CD4-positive, alpha-beta T cell treated with Interferon gamma for 1 hour (primary cell): ENCODE measurements around the gene ZFR.
"Not testable (repeated sequence)": the region's sequence is repeated elsewhere in the genome, so short reads cannot be mapped to it uniquely, and the experiment has no call there.

Experiments
- DNase-seq: peaks from one replicate; pipeline ENCODE4 v3.0.0-alpha.2; 2020

Gene ZFR

DNA sequence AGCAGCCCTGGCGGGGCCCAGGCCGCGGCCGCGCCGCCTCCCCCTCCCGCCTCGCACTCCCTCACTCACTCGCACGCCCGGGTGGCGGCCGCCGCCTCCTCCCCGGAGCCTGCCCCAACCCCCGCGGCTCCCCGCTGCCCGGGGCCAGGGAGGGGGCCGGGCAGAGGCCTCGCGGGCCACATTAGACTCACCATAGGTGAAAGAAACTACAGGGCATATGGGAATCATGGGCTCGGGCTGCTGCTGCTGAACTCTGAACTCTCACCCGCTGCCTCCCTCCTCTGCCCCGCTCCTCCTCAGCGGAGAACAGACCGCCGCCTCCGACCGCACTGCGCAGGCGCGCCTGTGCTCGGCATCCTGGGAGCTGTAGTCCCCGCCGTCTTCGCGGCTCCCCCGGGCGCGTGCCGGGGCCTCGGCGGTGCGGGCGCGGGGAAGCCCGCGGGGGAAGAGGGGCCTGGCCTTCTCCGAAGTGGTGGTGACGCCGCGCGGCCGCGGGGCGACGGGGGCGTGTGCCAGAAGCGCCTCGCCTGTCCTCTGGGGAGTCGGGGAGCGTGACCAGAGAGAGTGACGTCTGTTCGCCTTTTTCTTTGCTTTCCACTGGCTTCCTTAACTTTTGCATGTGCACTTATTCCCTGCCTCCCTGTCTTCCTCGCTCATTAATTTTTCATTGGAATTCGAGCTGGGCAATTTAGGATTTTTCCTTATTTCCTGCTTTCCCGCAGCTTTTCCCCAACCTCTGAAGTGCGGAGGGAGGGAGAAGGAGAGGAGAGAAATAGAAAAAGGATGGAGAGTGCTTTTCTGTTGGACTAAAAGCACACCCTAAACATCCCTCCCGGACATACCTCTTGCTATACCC is at the start of gene ZFR:
Gene ZFR (minus strand): TSS at position 310 of the 856 bp plus-strand sequence. CDS start 82 bp downstream, at position 228.
- peak; percentile 95 for DNase-seq

GRCh38 chr5:32490972-32491557 is 46.5 kb upstream of the ZFR start:
- DNase-seq: no peak

GRCh38 chr5:32489791-32490562 is 45.4 kb upstream of the ZFR start:
- DNase-seq: peak; percentile 53

- no peak for DNase-seq
Measured at GRCh38 chr5:32487424-32487823, 42.9 kb upstream of the ZFR start.

GRCh38 chr5:32487008-32487407 is 42.5 kb upstream of the ZFR start:
- DNase-seq: no peak

- DNase-seq: no peak
Measured at GRCh38 chr5:32482193-32482592, 37.7 kb upstream of the ZFR start.

- no peak for DNase-seq
Measured at GRCh38 chr5:32479096-32479495, 34.6 kb upstream of the ZFR start.

DNA sequence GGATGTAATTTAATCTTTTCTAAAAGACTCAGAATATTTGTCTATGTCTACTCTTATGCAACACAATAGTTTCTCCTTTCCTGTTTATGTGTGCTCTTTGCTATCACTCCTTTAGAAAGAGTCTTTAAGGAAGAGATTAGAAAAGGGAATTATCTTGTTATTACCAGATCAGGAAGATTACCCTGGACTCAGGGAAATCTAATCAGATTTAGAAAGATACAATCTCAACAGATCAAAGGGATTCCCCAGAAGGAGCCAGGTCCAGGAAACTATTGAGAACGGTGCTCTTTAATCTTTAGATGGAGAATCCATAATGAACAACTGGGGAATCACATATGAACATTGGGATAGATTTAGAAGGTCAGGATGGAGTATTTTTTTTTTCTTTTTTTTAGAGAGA is 32.4 kb upstream of the ZFR start:
- DNase-seq: no peak

DNA sequence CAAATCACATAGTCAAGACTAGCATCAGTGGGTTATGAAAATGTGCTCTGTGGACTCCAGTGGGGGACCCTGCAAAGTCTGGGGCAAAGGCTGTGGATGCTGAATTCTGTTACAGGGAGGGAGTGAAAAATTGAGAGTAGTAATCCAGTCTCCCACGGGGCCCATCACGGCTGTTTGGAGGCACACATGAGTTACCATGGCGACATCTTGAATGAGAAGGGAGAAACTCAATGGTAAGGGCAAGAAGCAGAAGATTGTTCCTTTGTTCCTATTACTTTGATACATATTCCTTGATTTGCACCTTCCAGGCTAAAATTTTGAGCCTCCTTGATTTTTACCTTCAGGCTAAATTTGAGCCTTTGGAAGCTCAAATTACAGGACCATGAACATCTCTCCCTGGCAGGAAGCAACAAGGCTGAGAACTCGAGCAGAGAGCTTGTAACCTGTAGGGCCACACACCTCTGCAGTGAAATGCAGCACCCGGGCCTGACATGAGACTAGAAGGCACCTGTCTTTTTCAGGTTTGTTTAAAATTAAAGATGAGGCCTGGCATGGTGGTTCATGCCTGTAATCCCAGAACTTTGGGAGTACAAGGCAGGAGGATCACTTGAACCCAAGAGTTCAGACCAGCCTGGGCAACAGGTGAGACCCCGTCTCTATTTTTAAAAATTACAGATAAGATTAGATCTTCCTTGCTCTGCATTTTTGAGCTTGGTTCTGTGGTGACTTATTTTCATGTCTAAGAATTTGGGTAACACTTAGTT is 31.0 kb upstream of the ZFR start:
- DNase-seq: no peak

DNA sequence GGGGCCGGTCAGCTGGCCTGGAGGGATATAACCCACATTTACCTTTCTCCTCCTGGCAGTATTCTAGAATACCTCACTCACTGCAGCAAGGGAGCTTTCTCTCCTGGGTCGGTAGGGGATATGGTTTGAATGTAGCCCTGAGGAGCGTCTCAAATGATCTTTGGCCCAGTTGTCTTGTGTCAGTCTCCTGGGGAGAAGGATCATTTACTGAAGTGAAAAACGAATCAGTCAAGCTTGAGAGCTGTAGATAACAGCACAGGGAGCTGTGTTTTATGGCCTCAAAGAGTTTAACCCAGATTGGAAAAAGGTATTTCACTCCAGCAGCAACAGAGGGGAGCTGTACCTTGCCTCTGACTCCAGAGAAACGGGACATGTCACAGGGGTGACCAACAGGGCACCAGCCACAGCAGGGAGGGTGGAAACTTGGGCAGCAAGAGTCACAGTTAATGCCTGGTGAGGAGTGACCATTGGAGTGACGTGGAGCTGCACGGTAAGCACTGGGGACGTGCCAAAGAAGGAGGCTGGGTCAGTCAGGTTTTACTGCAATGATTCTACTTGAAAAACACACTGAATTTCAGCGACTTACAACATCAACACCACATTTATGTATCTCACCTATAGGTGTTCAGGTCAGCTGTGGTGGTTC is 29.8 kb upstream of the ZFR start:
- DNase-seq: no peak

GRCh38 chr5:32473072-32473471 is 28.5 kb upstream of the ZFR start:
- DNase-seq: no peak

DNA sequence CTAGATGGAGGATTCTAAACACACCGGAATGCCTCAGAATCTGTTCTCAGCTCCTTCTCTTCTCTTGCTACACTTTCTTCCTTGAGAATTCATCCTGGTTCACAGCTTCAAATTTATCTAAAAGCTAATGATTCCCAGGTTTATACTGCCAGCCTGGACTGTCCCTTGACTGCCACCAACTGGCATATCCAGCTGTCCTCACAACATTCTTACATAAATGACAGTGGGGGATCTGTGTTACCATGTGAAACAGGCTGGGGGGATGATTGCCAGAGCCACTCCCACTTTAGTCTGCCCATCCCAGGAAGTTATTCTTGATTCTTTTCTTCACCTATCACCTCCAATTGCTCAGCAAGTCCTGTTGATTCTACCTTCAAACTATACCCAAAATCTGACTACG is 27.2 kb upstream of the ZFR start:
- no peak for DNase-seq

DNA sequence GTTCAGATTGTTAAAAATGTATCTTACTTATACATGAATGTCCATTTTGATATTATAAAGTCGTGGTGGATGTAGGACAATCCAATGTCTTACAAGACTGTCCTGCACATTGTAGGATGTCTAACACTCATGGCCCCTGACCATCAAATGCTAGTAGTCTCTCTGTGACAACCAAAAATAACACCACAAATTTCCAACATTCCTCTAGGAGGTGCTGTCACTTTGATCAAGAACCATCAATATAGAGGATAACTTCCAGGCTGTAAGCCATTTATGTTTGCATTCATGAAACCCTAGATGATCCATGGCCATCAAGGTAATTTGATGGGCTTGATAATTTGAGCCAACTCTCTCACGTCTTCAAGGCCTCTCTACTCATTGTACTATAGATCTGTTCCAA is 20.5 kb upstream of the ZFR start:
- no peak for DNase-seq

DNA sequence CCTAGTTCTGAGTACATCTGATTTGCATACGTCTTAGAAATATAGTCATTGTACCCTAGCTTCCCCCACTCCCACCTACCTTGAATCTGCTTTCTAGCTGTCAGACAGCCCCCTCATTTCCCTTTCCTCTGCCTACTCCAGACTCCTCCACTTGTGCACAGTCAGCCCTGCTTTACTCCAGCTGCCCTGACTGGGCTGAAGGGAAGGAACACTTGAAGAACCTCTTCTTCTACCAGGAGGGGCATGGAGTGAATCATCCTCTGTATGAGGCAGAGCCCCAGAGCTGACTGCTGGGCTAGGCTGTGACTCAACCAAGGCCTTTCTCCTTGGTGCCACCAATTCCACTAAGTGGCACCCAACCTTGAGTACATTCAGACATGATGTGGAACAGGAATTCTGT is 18.1 kb upstream of the ZFR start:
- DNase-seq: no peak

DNA sequence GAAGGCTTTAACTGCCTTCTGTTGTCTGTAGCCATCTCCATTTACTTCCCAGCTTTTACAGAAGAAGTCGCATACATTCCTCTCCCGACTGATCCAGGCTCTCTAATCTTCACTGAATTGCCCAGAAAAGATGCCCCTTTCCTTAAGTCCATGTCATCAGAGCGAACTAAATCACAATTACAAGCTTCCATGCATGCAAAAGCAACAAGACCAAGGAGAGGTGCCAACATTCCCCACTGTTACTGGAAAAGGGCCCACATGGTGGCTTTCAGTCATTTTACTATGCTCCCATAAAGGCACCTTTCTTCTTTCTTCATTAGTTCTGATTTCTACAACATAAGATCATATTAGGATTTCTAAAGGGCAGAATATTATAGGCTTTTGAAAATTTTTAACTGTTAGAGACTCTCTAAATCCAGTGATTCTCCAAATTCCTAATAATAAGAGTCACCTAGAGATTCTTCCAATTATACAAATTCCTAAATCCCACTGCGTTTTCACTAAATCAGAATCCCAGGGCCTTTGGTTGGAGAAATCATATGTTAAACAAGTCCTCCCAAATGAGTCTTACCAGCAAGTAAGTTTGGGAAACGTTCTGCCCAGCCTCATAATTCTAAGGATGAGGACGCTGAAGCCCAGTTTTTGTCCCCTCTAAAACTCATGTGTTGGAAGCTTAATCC is 17.0 kb upstream of the ZFR start:
- no peak for DNase-seq

GRCh38 chr5:32460702-32461101 is 16.2 kb upstream of the ZFR start:
- no peak for DNase-seq

GRCh38 chr5:32458880-32459495 is 14.4 kb upstream of the ZFR start:
- DNase-seq: no peak

DNA sequence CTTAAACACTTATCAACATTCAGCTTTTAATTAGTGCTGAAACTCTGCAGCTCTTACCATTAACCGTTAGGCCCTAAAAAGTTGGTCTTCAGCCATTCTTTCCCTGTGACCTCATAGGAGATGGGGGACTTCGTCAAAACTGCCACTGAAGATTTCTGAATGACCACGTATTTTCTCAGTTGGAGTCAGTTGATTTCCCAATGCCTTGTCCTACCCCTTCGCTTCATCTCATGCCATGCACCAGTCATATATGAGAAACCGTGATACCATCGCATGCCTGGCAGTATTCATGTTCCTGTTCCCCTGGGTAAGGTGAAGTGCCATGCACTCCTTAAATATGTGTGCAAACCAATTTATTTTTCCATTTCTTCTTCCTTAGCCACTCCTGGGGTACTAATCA is 10.8 kb upstream of the ZFR start:
- no peak for DNase-seq

DNA sequence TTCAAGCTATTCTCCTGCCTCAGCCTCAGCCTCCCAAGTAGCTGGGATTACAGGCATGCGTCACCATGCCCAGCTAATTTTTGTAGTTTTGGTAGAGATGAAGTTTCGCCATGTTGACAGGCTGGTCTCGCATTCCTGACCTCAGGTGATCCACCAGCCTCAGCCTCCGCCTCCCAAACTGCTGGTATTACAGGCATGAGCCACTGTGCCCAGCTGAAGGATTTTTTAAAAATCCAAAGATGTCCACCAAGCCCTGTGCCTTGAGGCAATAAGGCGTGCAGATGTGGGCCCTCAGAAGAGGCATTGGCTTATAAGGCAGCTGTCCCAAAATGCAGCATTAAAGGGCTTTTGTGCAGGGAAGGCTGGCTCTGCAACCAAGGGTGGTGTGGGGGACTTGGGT is 10.3 kb upstream of the ZFR start:
- DNase-seq: no peak

DNA sequence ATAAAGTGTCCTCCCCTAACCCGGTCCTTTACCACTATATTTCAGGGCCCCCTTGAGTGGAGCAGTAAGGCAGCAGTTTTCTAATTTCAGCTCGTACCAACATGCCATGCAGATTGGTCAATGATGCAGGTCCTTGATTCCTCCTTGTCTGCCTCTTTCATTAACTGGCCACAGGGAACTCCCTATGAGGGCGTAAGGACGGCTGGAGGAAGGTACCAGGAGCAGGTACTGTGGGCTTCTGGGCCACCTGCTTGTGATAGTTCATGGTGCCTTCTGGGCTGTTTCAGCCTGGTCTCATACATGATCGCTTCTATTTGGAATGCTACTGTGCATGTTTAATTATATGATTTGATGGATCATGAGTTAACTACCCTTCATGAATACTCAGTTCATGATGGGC is 9.4 kb upstream of the ZFR start:
- no peak for DNase-seq

- DNase-seq: not testable (repeated sequence)
Measured at GRCh38 chr5:32452316-32452715, 7.8 kb upstream of the ZFR start.

GRCh38 chr5:32450952-32451351 is 6.4 kb upstream of the ZFR start:
- no peak for DNase-seq
